ENCODE measurements around the gene PAPOLG.
"Not testable (repeated sequence)": the region's sequence is repeated elsewhere in the genome, so short reads cannot be mapped to it uniquely, and the experiment has no call there.

GRCh38 chr2:60817191-60817590 is 61.1 kb downstream of the PAPOLG start:
- TF ChIP-seq, protein P1, sequence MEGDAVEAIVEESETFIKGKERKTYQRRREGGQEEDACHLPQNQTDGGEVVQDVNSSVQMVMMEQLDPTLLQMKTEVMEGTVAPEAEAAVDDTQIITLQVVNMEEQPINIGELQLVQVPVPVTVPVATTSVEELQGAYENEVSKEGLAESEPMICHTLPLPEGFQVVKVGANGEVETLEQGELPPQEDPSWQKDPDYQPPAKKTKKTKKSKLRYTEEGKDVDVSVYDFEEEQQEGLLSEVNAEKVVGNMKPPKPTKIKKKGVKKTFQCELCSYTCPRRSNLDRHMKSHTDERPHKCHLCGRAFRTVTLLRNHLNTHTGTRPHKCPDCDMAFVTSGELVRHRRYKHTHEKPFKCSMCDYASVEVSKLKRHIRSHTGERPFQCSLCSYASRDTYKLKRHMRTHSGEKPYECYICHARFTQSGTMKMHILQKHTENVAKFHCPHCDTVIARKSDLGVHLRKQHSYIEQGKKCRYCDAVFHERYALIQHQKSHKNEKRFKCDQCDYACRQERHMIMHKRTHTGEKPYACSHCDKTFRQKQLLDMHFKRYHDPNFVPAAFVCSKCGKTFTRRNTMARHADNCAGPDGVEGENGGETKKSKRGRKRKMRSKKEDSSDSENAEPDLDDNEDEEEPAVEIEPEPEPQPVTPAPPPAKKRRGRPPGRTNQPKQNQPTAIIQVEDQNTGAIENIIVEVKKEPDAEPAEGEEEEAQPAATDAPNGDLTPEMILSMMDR (IDR thresholded peaks at IDR 0.05; ENCODE audit: low read length) = not testable (repeated sequence)
- TF ChIP-seq EZH2 (IDR thresholded peaks at IDR 0.05; ENCODE audit: borderline replicate concordance, low read length) = not testable (repeated sequence)

Data from OCI-LY1 (cell line).